Testis (tissue), 3 donors: ENCODE results near the gene HK3. TPM values are rescaled to one million over a fixed set of nuclear protein-coding genes. Genes with fewer than 3 reads are reported as not detected.

Source experiments
- DNase-seq: peaks from one replicate; pipeline ENCODE4 v3.0.0-alpha.2; 2019
- H3K27ac ChIP-seq, 2 donors: fragments of 200-600 bp; sonication (generic); one replicate each; pipeline ENCODE4 v1.5.1; 2019
- H3K27me3 ChIP-seq: fragments of 200-600 bp; sonication (generic); one replicate; pipeline ENCODE4 v1.5.1; 2019
- H3K36me3 ChIP-seq: fragments of 200-600 bp; sonication (generic); one replicate; pipeline ENCODE4 v1.5.1; 2017; ENCODE audit warnings: low read depth; ENCODE audit errors: missing control alignments
- H3K4me1 ChIP-seq: fragments of 200-600 bp; sonication (generic); one replicate; pipeline ENCODE4 v1.5.1; 2019
- H3K4me3 ChIP-seq, 2 donors: fragments of 200-600 bp; sonication (generic); one replicate each; pipeline ENCODE4 v1.5.1; 2017 to 2019
- H3K9me3 ChIP-seq: fragments of 200-600 bp; sonication (generic); one replicate; pipeline ENCODE4 v1.5.1; 2017
- CTCF ChIP-seq, 3 experiments: fragments of 450-650 bp in 2 of 3; fragments of 200-600 bp in 1 of 3; sonication (generic) in 1 of 3; IDR thresholded peaks; one replicate each; pipeline ENCODE4 v1.5.1; 2016 to 2019; ENCODE audit warnings: antibody characterized with exemption in 3 of 3, mild to moderate bottlenecking in 2 of 3, moderate library complexity in 1 of 3
- POLR2A ChIP-seq: fragments of 450-650 bp; IDR thresholded peaks from one replicate; pipeline ENCODE4 v1.6.1; 2017; ENCODE audit warnings: antibody characterized with exemption, mild to moderate bottlenecking, moderate library complexity
- WGBS, 2 donors: methylation state at CpG; one replicate each; pipeline ENCODE4 v1.1.5; 2018; 5-methylcytosine and 5-hydroxymethylcytosine counted together
- intact Hi-C: fragments of 100-400 bp; cut with DNase I; formaldehyde crosslinking; loops from one replicate; pipeline ENCODE4 v1.15.1; 2023; ENCODE audit warnings: low total_unique reads
- polyA plus RNA-seq: library from polyadenylated mRNA; stranded (reverse); fragments of 350-450 nt; fragmentation: Illumina TruSeq; extraction: RNeasy Lipid Tissue Mini Kit (QIAGEN cat#74804); gene quantifications from one replicate; pipeline ENCODE4 v1.2.3, GENCODE V29; 2014; ENCODE audit warnings: low read depth, low replicate concordance; ENCODE audit not compliant: insufficient read depth
- total RNA-seq, 2 donors: library from RNA; depleted of rRNA; stranded (reverse); fragments of >200 nt; gene quantifications; one replicate each; pipeline ENCODE4 v1.2.3, GENCODE V29; 2016

Gene HK3
- total and polyA plus RNA-seq, 3 donors from 2014 or later = 6.3 to 10.9 (median 6.4) TPM

- H3K4me3 ChIP-seq = no peak overlapping the region
- TF ChIP-seq CTCF (IDR thresholded peaks at IDR 0.05) = no peak
- TF ChIP-seq POLR2A = no peak
- H3K4me1 ChIP-seq = no peaks in the 10 kb centered on the region
- no peak overlapping the region for H3K27ac ChIP-seq
- WGBS, 2 donors = 59 to 60% methylated on average over 15 of the region's 15 CpGs
- no peaks in the 10 kb centered on the region for H3K9me3 ChIP-seq
- intact Hi-C loops = no loop called here
- no peaks in the 10 kb centered on the region for H3K36me3 ChIP-seq
- DNase-seq = no peak
- H3K27me3 ChIP-seq = no peaks in the 10 kb centered on the region
These were observed 62.1 kb downstream of the HK3 start for GRCh38 chr5:176836811-176837706.

GRCh38 chr5:176835918-176836317, 63.2 kb downstream of the HK3 start:
- 61 to 74% methylated on average over 3 of the region's 3 CpGs for WGBS, 2 donors
- no peak for TF ChIP-seq CTCF (IDR thresholded peaks at IDR 0.05)
- TF ChIP-seq POLR2A = no peak
- H3K27me3 ChIP-seq = no peaks in the 10 kb centered on the region
- no peaks in the 10 kb centered on the region for H3K4me1 ChIP-seq
- H3K9me3 ChIP-seq = no peaks in the 10 kb centered on the region
- no peak for DNase-seq
- intact Hi-C loops = no loop called here
- no peak overlapping the region for H3K4me3 ChIP-seq
- H3K27ac ChIP-seq = no peak overlapping the region
- no peaks in the 10 kb centered on the region for H3K36me3 ChIP-seq

- DNase-seq = no peak
- intact Hi-C loops = no loop called here
- Histone ChIP-seq H3K27ac (no peak overlapping the region), H3K4me1 (no peaks in the 10 kb centered on the region), H3K4me3 (no peak overlapping the region), H3K27me3 (no peaks in the 10 kb centered on the region), H3K36me3 (no peaks in the 10 kb centered on the region), H3K9me3 (no peaks in the 10 kb centered on the region)
- no peak for TF ChIP-seq POLR2A
- 84 to 92% methylated on average over 4 of the region's 4 CpGs for WGBS, 2 donors
These were observed 65.9 kb downstream of the HK3 start for GRCh38 chr5:176833286-176833685.

- DNase-seq = no peak
- Histone ChIP-seq H3K36me3 (no peaks in the 10 kb centered on the region), H3K9me3 (no peaks in the 10 kb centered on the region), H3K27me3 (no peaks in the 10 kb centered on the region), H3K4me1 (no peaks in the 10 kb centered on the region), H3K27ac (no peak overlapping the region), H3K4me3 (no peak overlapping the region)
- intact Hi-C loops = no loop called here
- TF ChIP-seq CTCF (IDR thresholded peaks at IDR 0.05) (no peak), POLR2A (no peak)
- 85 to 88% methylated on average over 6 of the region's 6 CpGs for WGBS, 2 donors
These were observed 67.0 kb downstream of the HK3 start for GRCh38 chr5:176832162-176832561.

GRCh38 chr5:176831425-176831824, 67.7 kb downstream of the HK3 start:
- 70 to 72% methylated on average over 7 to 8 of the region's 8 CpGs for WGBS, 2 donors
- intact Hi-C loops = no loop called here
- no peaks in the 10 kb centered on the region for H3K27me3 ChIP-seq
- TF ChIP-seq CTCF (IDR thresholded peaks at IDR 0.05) (no peak), POLR2A (no peak)
- H3K27ac ChIP-seq = no peak overlapping the region
- DNase-seq = no peak
- H3K36me3 ChIP-seq = no peaks in the 10 kb centered on the region
- no peaks in the 10 kb centered on the region for H3K9me3 ChIP-seq
- no peaks in the 10 kb centered on the region for H3K4me1 ChIP-seq
- no peak overlapping the region for H3K4me3 ChIP-seq
